Measurements from ENCODE around the gene SAMD11.

SAMD11 gene

GRCh38 chr1:904310-904950 lies 19.3 kb upstream of the SAMD11 start:
- peak; percentile 63 for DNase-seq (ENCODE audit: low read depth)

- DNase-seq (ENCODE audit: low read depth): no peak
Observed at GRCh38 chr1:905071-905749, 18.5 kb upstream of the SAMD11 start.

GRCh38 chr1:905811-906599 lies 17.7 kb upstream of the SAMD11 start:
- DNase-seq (ENCODE audit: low read depth): no peak

GRCh38 chr1:906600-907420 lies 16.9 kb upstream of the SAMD11 start:
- no peak for DNase-seq (ENCODE audit: low read depth)

- DNase-seq (ENCODE audit: low read depth): no peak
Observed at GRCh38 chr1:907611-908451, 15.9 kb upstream of the SAMD11 start.

- no peak for DNase-seq (ENCODE audit: low read depth)
Observed at GRCh38 chr1:908661-909060, 15.1 kb upstream of the SAMD11 start.

GRCh38 chr1:909861-910310 lies 13.8 kb upstream of the SAMD11 start:
- DNase-seq (ENCODE audit: low read depth): no peak

GRCh38 chr1:910311-910880 lies 13.3 kb upstream of the SAMD11 start:
- no peak for DNase-seq (ENCODE audit: low read depth)

- no peak for DNase-seq (ENCODE audit: low read depth)
Observed at GRCh38 chr1:910881-911721, 12.6 kb upstream of the SAMD11 start.

- DNase-seq (ENCODE audit: low read depth): no peak
Observed at GRCh38 chr1:911875-912739, 11.6 kb upstream of the SAMD11 start.

GRCh38 chr1:912740-913301 lies 10.9 kb upstream of the SAMD11 start:
- no peak for DNase-seq (ENCODE audit: low read depth)

GRCh38 chr1:913491-914130 lies 10.1 kb upstream of the SAMD11 start:
- DNase-seq (ENCODE audit: low read depth): no peak

GRCh38 chr1:914131-914890 lies 9.4 kb upstream of the SAMD11 start:
- DNase-seq (ENCODE audit: low read depth): no peak

- no peak for DNase-seq (ENCODE audit: low read depth)
Observed at GRCh38 chr1:914891-915280, 8.8 kb upstream of the SAMD11 start.

GRCh38 chr1:915295-916172 lies 8.2 kb upstream of the SAMD11 start:
- DNase-seq (ENCODE audit: low read depth): no peak
